Fibroblast of villous mesenchyme (primary cell): Measurements from ENCODE around the gene MFSD2B. TPM values are rescaled to one million over a fixed set of nuclear protein-coding genes. Genes with fewer than 3 reads are reported as not detected.

Experiments
- DNase-seq: peaks from one replicate; pipeline ENCODE4 v3.0.0-alpha.2; 2010; ENCODE audit warnings: low read depth
- H3K4me3 ChIP-seq: 2 replicates; pipeline ENCODE4 v1.5.1; 2011; ENCODE audit warnings: low read depth, mild to moderate bottlenecking, low read length
- CTCF ChIP-seq: IDR thresholded peaks from 2 replicates; pipeline ENCODE4 v1.5.1; 2012; ENCODE audit warnings: low read depth, mild to moderate bottlenecking, low read length; ENCODE audit not compliant: insufficient read depth
- total RNA-seq: library from RNA; depleted of rRNA; stranded (reverse); fragments of >200 nt; gene quantifications from 2 replicates; pipeline ENCODE4 v1.2.3, GENCODE V29; 2012

MFSD2B gene
- total RNA-seq, 1 donor, result under 0.01 TPM

DNA sequence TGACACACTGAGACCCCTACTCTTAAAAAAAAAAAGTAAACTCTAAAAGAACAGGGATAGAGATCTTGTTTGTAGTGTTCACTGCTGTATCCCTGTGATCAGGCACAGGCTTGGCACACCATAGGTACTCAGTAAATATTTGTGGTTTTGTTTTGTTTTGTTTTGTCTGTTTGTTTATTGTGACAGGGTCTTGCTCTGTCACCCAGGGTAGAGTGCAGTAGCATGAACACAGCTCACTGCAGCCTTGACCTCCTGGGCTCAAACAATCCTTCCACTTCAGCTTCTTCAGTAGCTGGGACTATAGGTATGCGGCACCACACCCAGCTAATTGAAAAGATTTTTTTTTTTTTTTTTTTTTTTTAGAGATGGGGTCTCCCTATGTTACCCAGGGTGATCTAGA, 43.1 kb downstream of the MFSD2B start:
- no peak overlapping the region for H3K4me3 ChIP-seq
- no peak for TF ChIP-seq CTCF
- DNase-seq, result no peak

- DNase-seq, result peak; percentile 6
- no peak for TF ChIP-seq CTCF
- H3K4me3 ChIP-seq, result no peak overlapping the region
Observed at GRCh38 chr2:24054366-24055010, 44.6 kb downstream of the MFSD2B start.

GRCh38 chr2:24055750-24056149, 45.9 kb downstream of the MFSD2B start:
- DNase-seq, result no peak
- no peak overlapping the region for H3K4me3 ChIP-seq
- no peak for TF ChIP-seq CTCF

GRCh38 chr2:24058564-24059271, 48.8 kb downstream of the MFSD2B start:
- no peak for DNase-seq
- no peak overlapping the region for H3K4me3 ChIP-seq
- TF ChIP-seq CTCF, result no peak

GRCh38 chr2:24065341-24065740, 55.5 kb downstream of the MFSD2B start:
- H3K4me3 ChIP-seq, result no peak overlapping the region
- TF ChIP-seq CTCF, result no peak
- no peak for DNase-seq

GRCh38 chr2:24072259-24072658, 62.4 kb downstream of the MFSD2B start:
- DNase-seq, result no peak
- no peak for TF ChIP-seq CTCF
- H3K4me3 ChIP-seq, result no peak overlapping the region
